Measurements from ENCODE around the gene TEP1.

GRCh38 chr14:20372796-20373195 lies 40.5 kb downstream of the TEP1 start:
- TF ChIP-seq REST (IDR thresholded peaks at IDR 0.05; ENCODE audit: insufficient read depth in 1 of 2, low read depth in 2 of 2, low read length in 1 of 2) = no peak
- TF ChIP-seq CTCF (IDR thresholded peaks at IDR 0.05) = no peak
- TF ChIP-seq POLR2AphosphoS5 (IDR thresholded peaks at IDR 0.05; ENCODE audit: low read depth, low read length) = no peak
- TF ChIP-seq TCF7L2 (IDR thresholded peaks at IDR 0.05; ENCODE audit: low read depth, low read length) = no peak
- no peak for TF ChIP-seq SIN3A (IDR thresholded peaks at IDR 0.05; ENCODE audit: borderline replicate concordance, insufficient read depth, low read depth, low read length)
